ENCODE data around the gene TMEM218.
"Not testable (repeated sequence)": the region's sequence is repeated elsewhere in the genome, so short reads cannot be mapped to it uniquely, and the experiment has no call there.

Gene TMEM218

DNA sequence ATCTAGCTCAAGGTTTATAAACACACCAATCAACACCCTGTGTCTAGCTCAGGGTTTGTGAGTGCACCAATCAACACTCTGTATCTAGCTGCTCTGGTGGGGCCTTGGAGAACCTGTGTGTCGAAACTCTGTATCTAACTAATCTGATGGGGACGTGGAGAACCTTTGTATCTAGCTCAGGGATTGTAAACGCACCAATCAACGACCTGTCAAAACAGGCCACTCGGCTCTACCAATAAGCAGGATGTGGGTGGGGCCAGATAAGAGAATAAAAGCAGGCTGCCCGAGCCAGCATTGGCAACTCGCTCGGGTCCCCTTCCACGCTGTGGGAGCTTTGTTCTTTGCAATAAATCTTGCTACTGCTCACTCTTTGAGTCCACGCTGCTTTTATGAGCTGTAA is 21.3 kb downstream of the TMEM218 start:
- not testable (repeated sequence) for DNase-seq

GRCh38 chr11:125089481-125089880 is 21.9 kb downstream of the TMEM218 start:
- DNase-seq, result not testable (repeated sequence)

- DNase-seq, result no peak
These were observed 22.6 kb downstream of the TMEM218 start for GRCh38 chr11:125088576-125089455.

GRCh38 chr11:125088123-125088522 is 23.3 kb downstream of the TMEM218 start:
- no peak for DNase-seq

- DNase-seq, result no peak
These were observed 24.7 kb downstream of the TMEM218 start for GRCh38 chr11:125086633-125087296.

DNA sequence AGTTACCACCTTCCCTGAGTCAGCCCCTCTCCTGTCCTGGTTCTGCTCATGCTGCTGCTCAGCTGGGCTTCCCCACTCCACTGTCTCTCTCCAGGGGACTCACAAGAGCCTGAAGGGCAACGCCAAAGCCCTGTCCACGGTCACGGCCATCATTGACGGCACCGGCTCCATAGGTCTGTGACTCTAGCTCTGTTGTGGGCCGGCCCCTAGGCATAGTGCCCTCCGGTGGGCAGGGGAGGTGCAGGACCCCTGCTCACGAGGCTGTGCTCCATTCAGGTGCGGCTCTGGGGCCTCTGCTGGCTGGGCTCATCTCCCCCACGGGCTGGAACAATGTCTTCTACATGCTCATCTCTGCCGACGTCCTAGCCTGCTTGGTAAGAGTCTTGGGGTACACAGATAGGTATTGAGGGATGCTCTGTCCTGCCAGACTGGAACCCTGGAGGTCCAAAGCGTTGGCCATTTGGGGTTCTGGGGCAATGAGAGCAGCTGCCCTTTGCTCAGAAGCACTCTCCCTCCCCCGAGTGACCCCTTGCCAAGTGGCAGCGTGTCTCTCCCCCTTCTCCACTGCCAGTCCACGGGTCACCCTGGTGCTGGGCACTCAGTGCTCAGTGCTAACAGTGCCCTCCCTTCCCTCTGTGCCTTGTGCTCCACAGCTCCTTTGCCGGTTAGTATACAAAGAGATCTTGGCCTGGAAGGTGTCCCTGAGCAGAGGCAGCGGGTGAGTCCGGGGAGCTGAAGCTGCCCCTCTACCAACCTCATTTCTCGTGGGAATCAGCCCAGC is 25.9 kb downstream of the TMEM218 start:
- no peak for DNase-seq

DNA sequence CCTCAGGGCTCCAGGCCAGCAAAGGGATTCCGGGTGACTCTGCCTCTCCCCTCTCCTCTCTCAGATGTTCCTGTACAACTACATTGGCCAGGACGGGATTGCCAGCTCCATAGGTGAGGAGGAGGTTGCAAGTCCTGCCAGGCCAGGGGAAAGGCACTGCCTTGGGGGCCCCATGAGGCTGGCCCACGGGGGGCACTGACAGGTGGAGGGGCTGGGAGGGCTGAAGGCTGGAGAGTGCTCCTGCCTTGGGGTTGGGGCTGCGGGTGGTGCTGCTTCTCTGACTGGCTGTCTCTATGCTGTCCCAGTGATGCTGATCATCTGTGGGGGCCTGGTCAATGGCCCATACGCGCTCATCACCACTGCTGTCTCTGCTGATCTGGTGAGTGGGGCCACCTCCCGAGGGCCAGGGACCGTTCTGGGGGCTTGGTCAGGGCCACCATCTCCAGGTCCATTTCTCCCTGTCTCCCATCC is 26.6 kb downstream of the TMEM218 start:
- DNase-seq, result no peak

GRCh38 chr11:125084057-125084416 is 27.4 kb downstream of the TMEM218 start:
- no peak for DNase-seq

DNA sequence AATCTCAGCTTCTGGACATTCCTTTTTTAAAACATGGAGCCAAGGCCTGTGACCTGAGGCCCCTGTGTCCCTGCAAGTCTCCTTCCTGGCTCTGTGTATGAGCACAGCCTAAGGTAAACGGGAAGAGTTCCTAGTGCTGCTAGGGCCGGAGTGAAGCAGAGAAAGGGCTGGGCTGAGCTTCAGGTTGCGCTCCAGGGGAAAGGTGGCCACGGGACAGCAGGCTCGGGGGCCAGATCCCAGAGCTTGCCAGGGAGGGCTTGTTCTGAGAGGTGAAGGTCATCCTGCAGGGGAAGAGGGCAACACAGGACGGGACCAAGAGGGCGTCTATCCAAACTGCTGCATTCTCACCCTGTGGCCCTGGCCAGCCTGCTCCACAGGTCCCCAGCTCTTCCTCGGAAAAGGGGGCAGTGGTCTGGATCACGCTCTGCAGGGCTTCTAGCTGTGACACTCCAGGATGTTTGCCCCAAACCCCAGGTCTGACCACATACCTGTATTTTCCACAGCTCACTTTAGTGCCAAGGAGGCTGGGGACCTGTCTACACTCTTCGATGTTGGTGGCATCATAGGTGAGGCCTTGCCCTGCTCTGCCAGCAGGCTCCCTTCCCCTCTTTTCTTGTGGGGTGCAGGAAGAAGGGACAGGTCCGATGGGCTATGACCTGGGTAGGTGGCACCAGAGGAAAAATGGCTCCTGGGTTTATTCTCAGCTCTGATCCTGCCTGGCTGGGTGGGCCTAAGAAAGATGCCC is 27.9 kb downstream of the TMEM218 start:
- DNase-seq, result no peak

GRCh38 chr11:125082611-125083311 is 28.7 kb downstream of the TMEM218 start:
- peak in 3 of 4 experiments; percentile 33 to 63 (median 61) for DNase-seq

DNA sequence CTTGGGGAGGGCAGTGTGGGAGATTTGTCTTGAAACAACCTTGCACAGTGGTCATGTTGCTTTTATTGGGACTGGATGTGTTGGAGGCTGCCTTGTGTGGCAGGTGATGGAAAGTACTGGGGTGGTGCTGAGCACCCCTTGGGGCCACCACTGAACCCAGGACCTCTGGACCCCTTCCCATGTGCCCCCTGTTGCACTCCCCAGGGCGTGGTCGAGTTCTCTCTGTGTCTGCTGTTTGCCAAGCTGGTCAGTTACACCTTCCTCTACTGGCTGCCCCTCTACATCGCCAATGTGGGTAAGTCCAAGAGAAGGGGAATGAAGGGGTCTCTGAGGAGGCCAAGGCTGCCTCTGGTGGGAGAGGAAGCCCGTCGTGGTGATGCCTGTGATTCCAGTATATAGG is 29.4 kb downstream of the TMEM218 start:
- no peak for DNase-seq

- no peak for DNase-seq
These were observed 30.2 kb downstream of the TMEM218 start for GRCh38 chr11:125081098-125081798.

GRCh38 chr11:125080531-125080911 is 30.9 kb downstream of the TMEM218 start:
- peak in 1 of 4 experiments; percentile 1 for DNase-seq

DNA sequence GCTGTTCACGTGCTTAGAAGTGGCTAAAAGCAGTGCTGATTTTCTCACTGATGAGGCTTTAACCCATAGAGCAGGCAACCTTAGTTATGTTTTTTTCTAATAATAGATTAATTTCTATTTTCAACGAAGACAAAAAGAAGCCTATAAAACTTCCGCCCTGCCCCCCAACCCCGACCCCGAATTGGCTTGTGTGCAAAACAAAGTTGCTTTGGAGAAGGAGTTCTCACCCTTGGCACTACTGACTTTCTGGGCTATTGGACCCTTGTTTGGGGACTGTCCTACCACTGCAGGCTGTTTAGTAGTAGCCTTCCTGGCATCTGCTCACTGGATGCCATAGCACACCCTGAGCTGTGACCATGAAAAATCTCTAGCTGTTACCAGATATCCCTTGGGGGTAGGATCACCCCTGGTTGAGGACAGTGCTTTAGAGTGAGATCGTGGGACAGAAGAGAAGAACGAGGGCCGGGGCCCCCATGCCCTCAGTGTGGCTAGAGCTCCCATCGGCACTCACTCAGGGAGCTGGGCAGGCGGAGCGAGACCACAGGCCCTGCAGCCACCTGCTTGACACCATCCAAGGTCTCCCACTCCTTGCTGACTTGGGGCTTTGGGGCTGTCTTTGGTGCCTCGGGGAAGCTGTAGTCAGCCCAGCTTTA is 31.4 kb downstream of the TMEM218 start:
- DNase-seq, result peak in 1 of 4 experiments; percentile 1

DNA sequence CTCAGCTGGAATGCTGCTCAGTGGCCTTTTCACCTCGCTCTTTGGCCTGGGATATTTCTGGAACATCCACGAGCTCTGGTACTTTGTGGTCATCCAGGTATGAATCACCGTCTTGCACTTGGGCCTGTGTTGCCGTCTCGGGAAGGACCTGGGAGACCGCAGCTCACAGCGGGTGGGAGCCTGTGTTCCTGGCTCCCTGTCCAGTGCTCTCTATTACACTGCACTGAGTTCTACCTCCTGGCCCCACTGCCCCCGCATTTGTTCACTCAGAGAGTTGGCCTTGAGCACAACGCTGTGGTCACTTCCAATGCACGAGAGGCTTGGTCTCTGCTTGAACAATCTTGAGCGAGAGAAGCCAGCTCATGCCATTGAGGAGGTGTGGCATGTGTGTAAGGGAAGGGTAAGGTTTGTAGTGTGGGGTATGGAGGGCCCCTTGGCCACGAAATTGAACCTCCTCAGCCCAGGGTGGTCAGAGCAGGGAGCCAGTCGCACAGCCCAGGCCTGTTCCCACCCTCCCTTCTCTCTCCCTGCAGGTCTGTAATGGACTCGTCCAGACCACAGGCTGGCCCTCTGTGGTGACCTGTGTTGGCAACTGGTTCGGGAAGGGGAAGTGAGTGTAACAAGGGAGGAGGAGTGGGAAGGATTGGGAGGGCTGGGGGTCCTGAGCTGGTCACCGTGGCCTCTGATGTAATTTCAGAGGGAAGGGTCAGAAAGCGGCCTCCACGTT is 32.1 kb downstream of the TMEM218 start:
- DNase-seq, result peak; percentile 57 to 79 (median 78)

- no peak for DNase-seq
These were observed 32.8 kb downstream of the TMEM218 start for GRCh38 chr11:125078516-125079140.

GRCh38 chr11:125078016-125078415 is 33.4 kb downstream of the TMEM218 start:
- no peak for DNase-seq

GRCh38 chr11:125076378-125076945 is 35.0 kb downstream of the TMEM218 start:
- DNase-seq, result no peak

GRCh38 chr11:125075900-125076317 is 35.5 kb downstream of the TMEM218 start:
- peak in 2 of 4 experiments; percentile 41 to 55 for DNase-seq

Measured in suppressor macrophage (primary cell).